Thoracic aorta (tissue), 2 donors: ENCODE data around the gene VWA5B2. TPM values are rescaled to one million over a fixed set of nuclear protein-coding genes. Genes with fewer than 3 reads are reported as not detected.

Source experiments
- ATAC-seq: fragments of 150-250 bp; one replicate; pipeline ENCODE4 v1.8.0; 2017; ENCODE audit warnings: low read depth; ENCODE audit not compliant: insufficient number of reproducible peaks, low FRiP score
- DNase-seq: peaks from one replicate; pipeline ENCODE4 v3.0.0-alpha.2; 2020; ENCODE audit warnings: low spot score
- H3K27ac ChIP-seq, 2 donors: fragments of 200-600 bp; sonication (generic); 1 replicate in 1 of 2; 2 replicates in 1 of 2; pipeline ENCODE4 v1.5.1; 2016; ENCODE audit warnings: mild to moderate bottlenecking in 2 of 2, moderate library complexity in 2 of 2
- H3K27me3 ChIP-seq: fragments of 200-600 bp; sonication (generic); replicated peaks from 2 replicates; pipeline ENCODE4 v1.6.0; 2016; ENCODE audit warnings: mild to moderate bottlenecking; ENCODE audit not compliant: insufficient read depth
- H3K36me3 ChIP-seq: fragments of 200-600 bp; sonication (generic); one replicate; pipeline ENCODE4 v1.5.1; 2016
- H3K4me1 ChIP-seq, 2 donors: fragments of 200-600 bp; sonication (generic); 1 replicate in 1 of 2; 2 replicates in 1 of 2; pipeline versions ENCODE4 v1.5.1 to v1.6.0; 2016; ENCODE audit warnings: low read depth in 2 of 2, mild to moderate bottlenecking in 1 of 2; ENCODE audit not compliant: control insufficient read depth in 1 of 2
- H3K4me3 ChIP-seq: fragments of 200-600 bp; sonication (generic); 2 replicates; pipeline ENCODE4 v1.5.1; 2016; ENCODE audit warnings: mild to moderate bottlenecking
- H3K9me3 ChIP-seq: fragments of 200-600 bp; sonication (generic); 2 replicates; pipeline ENCODE4 v1.5.1; 2016
- total RNA-seq, 2 donors: library from RNA; depleted of rRNA; stranded (reverse); fragments of >200 nt; gene quantifications; one replicate each; pipeline versions ENCODE4 v1.1.0 to v1.2.3, GENCODE V29; 2016
- TF ChIP-seq, protein P1 (sequence below): fragments of 200-600 bp; sonication (generic); IDR thresholded peaks from one replicate; pipeline ENCODE4 v1.5.1; 2019; ENCODE audit warnings: antibody characterized with exemption

VWA5B2 gene
- total RNA-seq, 2 donors from 2014 or later: not detected

DNA sequence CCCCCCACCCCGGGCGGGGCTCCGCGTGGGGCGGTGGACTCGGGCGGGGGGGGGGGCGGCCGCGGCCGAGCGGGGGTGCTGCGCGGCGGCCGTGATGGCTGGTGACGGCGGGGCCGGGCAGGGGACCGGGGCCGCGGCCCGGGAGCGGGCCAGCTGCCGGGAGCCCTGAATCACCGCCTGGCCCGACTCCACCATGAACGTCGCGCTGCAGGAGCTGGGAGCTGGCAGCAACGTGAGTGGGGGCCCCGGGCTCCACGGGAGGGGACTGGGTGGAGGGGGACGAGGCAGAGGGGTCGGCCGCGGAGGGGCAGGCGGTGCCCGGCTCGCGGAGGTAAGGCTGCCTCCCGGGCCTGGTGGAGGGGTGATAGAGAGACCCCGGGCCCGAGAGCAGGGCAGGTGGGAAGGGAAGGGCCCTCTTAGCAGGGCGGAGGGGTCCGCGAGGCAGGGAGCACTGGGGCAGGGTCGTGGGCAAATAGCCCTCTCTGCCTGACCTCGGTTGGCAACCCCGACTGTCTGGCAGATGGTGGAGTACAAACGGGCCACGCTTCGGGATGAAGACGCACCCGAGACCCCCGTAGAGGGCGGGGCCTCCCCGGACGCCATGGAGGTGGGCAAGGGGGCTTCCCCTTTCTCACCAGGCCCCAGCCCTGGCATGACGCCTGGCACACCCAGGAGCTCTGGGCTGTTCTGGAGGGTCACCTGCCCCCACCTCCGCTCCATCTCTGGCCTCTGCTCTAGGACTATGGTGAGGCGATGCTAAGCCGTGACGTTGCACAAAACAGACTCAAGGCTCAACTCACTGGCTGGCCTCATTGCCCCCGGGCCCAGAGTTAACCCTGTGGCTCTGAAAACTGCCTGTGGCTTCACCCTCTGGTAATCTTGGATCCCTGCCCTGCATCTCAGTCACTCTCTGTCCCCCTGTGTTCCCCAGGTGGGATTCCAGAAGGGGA is 46.9 kb downstream of the VWA5B2 start, which contains the start of gene ECE2:
Gene ECE2 (plus strand): TSS at position 62 of the 950 bp plus-strand sequence. CDS start 132 bp downstream, at position 194.
- Histone ChIP-seq H3K4me3 (no peak within 1 kb of the TSS), H3K27me3 (no peaks in the 10 kb centered on the region), H3K4me1 (no peaks in the 10 kb centered on the region), H3K36me3 (no peaks in the 10 kb centered on the region), H3K27ac (no peak within 1 kb of the TSS), H3K9me3 (no peaks in the 10 kb centered on the region)
- ATAC-seq (no peak), DNase-seq (no peak)
- TF ChIP-seq, protein P1, sequence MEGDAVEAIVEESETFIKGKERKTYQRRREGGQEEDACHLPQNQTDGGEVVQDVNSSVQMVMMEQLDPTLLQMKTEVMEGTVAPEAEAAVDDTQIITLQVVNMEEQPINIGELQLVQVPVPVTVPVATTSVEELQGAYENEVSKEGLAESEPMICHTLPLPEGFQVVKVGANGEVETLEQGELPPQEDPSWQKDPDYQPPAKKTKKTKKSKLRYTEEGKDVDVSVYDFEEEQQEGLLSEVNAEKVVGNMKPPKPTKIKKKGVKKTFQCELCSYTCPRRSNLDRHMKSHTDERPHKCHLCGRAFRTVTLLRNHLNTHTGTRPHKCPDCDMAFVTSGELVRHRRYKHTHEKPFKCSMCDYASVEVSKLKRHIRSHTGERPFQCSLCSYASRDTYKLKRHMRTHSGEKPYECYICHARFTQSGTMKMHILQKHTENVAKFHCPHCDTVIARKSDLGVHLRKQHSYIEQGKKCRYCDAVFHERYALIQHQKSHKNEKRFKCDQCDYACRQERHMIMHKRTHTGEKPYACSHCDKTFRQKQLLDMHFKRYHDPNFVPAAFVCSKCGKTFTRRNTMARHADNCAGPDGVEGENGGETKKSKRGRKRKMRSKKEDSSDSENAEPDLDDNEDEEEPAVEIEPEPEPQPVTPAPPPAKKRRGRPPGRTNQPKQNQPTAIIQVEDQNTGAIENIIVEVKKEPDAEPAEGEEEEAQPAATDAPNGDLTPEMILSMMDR: no peak

DNA sequence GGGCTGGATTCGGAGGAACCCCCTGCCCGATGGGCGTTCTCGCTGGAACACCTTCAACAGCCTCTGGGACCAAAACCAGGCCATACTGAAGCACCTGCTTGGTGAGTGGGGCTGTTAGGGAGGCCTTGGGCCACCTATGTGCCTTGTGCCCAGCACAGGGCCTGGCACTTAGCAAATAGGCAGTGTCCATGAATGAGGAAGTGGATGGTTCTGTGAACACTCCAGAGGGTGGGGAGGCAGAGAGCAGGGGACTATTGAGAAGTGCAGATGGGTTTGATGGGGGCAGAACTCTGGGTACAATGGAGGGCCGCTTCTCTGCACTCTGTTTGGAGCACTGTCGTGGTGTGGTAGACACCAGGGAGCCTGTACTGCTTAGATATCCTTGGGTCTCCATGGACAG is 48.0 kb downstream of the VWA5B2 start:
- Histone ChIP-seq H3K9me3 (no peaks in the 10 kb centered on the region), H3K27me3 (no peaks in the 10 kb centered on the region), H3K4me3 (no peak overlapping the region), H3K4me1 (no peaks in the 10 kb centered on the region), H3K27ac (no peak overlapping the region), H3K36me3 (no peaks in the 10 kb centered on the region)
- DNase-seq (no peak), ATAC-seq (no peak)
- TF ChIP-seq, protein P1: no peak

DNA sequence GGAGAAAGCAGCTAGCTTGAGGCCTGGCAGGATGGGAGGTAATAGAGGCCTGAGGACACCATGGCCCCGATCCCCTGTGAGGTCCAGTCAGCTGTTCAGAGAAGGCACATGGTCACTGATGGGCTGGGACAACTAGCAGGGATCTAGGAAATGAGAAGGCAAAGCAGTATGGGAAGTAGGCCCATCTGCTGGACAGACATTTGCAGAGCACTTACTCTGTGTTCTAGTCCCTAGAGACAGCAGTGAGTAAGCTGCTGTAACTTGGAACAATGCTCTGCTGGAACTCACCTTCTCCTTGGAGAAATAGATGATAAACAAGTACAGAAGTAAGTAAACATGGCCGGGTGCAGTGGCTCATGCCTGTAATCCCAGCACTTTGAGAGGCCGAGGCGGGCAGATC is 53.6 kb downstream of the VWA5B2 start:
- TF ChIP-seq, protein P1: no peak
- no peaks in the 10 kb centered on the region for H3K9me3 ChIP-seq
- ATAC-seq (no peak), DNase-seq (no peak)
- H3K27me3 ChIP-seq: no peaks in the 10 kb centered on the region
- H3K27ac ChIP-seq: no peak overlapping the region
- no peaks in the 10 kb centered on the region for H3K4me1 ChIP-seq
- H3K36me3 ChIP-seq: no peaks in the 10 kb centered on the region
- no peak overlapping the region for H3K4me3 ChIP-seq

DNA sequence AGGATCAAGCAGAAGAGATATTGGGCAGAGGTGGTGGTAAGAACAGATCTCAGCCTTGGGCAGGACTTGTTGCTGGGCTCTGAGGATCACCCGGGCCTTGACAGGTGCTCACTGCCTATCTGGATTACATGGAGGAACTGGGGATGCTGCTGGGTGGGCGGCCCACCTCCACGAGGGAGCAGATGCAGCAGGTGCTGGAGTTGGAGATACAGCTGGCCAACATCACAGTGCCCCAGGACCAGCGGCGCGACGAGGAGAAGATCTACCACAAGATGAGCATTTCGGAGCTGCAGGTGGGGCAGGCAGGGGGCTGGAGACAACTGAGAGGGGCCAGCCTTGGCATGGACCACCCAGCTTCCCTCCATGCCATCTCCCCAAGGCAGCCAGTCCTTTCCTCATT is 54.3 kb downstream of the VWA5B2 start:
- TF ChIP-seq, protein P1: no peak
- no peaks in the 10 kb centered on the region for H3K4me1 ChIP-seq
- no peaks in the 10 kb centered on the region for H3K27me3 ChIP-seq
- H3K4me3 ChIP-seq: no peak overlapping the region
- no peaks in the 10 kb centered on the region for H3K9me3 ChIP-seq
- H3K36me3 ChIP-seq: no peaks in the 10 kb centered on the region
- DNase-seq: no peak
- H3K27ac ChIP-seq: no peak overlapping the region
- no peak for ATAC-seq

DNA sequence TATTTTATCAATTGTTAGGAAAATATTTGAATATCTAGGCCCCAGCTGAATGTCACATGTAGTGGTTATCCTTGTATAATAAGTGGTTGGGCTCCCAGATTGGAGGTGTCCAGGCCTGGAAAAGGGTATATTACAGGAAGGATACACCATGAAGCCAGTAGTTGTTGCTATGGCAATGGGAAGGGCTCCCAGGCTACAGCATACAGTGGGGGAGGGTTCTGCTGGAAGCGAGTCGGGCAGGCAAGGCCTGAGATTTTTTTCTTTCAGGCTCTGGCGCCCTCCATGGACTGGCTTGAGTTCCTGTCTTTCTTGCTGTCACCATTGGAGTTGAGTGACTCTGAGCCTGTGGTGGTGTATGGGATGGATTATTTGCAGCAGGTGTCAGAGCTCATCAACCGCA is 55.3 kb downstream of the VWA5B2 start:
- Histone ChIP-seq H3K36me3 (no peaks in the 10 kb centered on the region), H3K9me3 (no peaks in the 10 kb centered on the region), H3K27me3 (no peaks in the 10 kb centered on the region), H3K4me3 (no peak overlapping the region), H3K27ac (no peak overlapping the region), H3K4me1 (no peaks in the 10 kb centered on the region)
- ATAC-seq (no peak), DNase-seq (no peak)
- TF ChIP-seq, protein P1: no peak
